B cell (primary cell): ENCODE data around the gene MINDY4B. TPM values are rescaled to one million over a fixed set of nuclear protein-coding genes. Genes with fewer than 3 reads are reported as not detected.
"Not testable (repeated sequence)": the region's sequence is repeated elsewhere in the genome, so short reads cannot be mapped to it uniquely, and the experiment has no call there.

Experiments
- ATAC-seq: fragments of 200-7000 bp; cut with Tn5 transposase; one replicate; pipeline ENCODE4 v1.10.0; 2021; ENCODE audit warnings: low read depth, mild to moderate bottlenecking, moderate number of reproducible peaks, moderate library complexity
- CTCF ChIA-PET: fragments of 350-600 bp; sonication (Branson Sonifier 250); formaldehyde crosslinking; loops from one replicate; lab custom pipeline; 2021; ENCODE audit warnings: antibody characterized with exemption, inconsistent platforms; lab: Charles Lee
- POLR2A ChIA-PET: fragments of 350-600 bp; sonication (Branson Sonifier 250); formaldehyde crosslinking; loops from one replicate; lab custom pipeline; 2021; ENCODE audit warnings: antibody characterized with exemption; lab: Charles Lee
- DNase-seq: peaks from one replicate; pipeline ENCODE4 v3.0.0; 2013
- H2AFZ ChIP-seq: 2 replicates; pipeline ENCODE4 v1.6.1; 2012; ENCODE audit warnings: mild to moderate bottlenecking, low read depth, low read length; ENCODE audit not compliant: insufficient read depth, poor library complexity, severe bottlenecking
- H3K27ac ChIP-seq, 2 donors: 1 replicate in 1 of 2; 2 replicates in 1 of 2; pipeline ENCODE4 v1.5.1; 2012 to 2013; ENCODE audit warnings: low read length in 2 of 2, mild to moderate bottlenecking in 2 of 2, moderate library complexity in 1 of 2
- H3K27me3 ChIP-seq, 4 experiments: fragments of 200-600 bp in 1 of 4; sonication (generic) in 1 of 4; replicated peaks in 1 of 4; 1 replicate in 2 of 4; 2 replicates in 2 of 4; pipeline versions ENCODE4 v1.6.1 to v1.7.0; 2013 to 2016; ENCODE audit warnings: low read length in 3 of 4, mild to moderate bottlenecking in 2 of 4, mixed read lengths in 1 of 4, moderate library complexity in 1 of 4; ENCODE audit not compliant: insufficient read depth in 4 of 4, control insufficient read depth in 3 of 4; ENCODE audit errors: control extremely low read depth in 1 of 4
- H3K36me3 ChIP-seq, 2 experiments: replicated peaks in 1 of 2; 1 replicate in 1 of 2; 2 replicates in 1 of 2; pipeline versions ENCODE4 v1.6.1 to v1.7.1; 2013; ENCODE audit warnings: low read length in 1 of 2; ENCODE audit not compliant: insufficient read depth in 2 of 2, control insufficient read depth in 1 of 2; ENCODE audit errors: control extremely low read depth in 1 of 2, extremely low read depth in 1 of 2
- H3K4me1 ChIP-seq, 2 donors: fragments of 200-600 bp in 1 of 2; sonication (generic) in 1 of 2; 1 replicate in 1 of 2; 2 replicates in 1 of 2; pipeline versions ENCODE4 v1.5.1 to v1.6.1; 2013 to 2017; ENCODE audit warnings: low read length in 2 of 2; ENCODE audit not compliant: control insufficient read depth in 2 of 2, insufficient read depth in 2 of 2
- H3K4me2 ChIP-seq: replicated peaks from 2 replicates; pipeline ENCODE3; 2012; ENCODE audit warnings: mild to moderate bottlenecking, low read depth, low read length; ENCODE audit not compliant: poor library complexity, severe bottlenecking
- H3K4me3 ChIP-seq, 5 experiments: fragments of 200-600 bp in 1 of 5; sonication (generic) in 1 of 5; 1 replicate in 3 of 5; 2 replicates in 2 of 5; pipeline versions ENCODE4 v1.5.1 to v1.7.0; 2011 to 2016; ENCODE audit warnings: low read length in 4 of 5, mild to moderate bottlenecking in 4 of 5, low read depth in 2 of 5, control low read depth in 1 of 5, moderate library complexity in 1 of 5; ENCODE audit not compliant: insufficient read depth in 1 of 5; ENCODE audit errors: control extremely low read depth in 1 of 5, extremely low read depth in 1 of 5
- H3K79me2 ChIP-seq: fragments of 200-600 bp; sonication (generic); one replicate; pipeline ENCODE4 v1.6.0; 2016; ENCODE audit warnings: low read length; ENCODE audit not compliant: control insufficient read depth, insufficient read depth
- H3K9ac ChIP-seq: fragments of 200-600 bp; sonication (generic); 2 replicates; pipeline ENCODE4 v1.6.1; 2017; ENCODE audit warnings: mild to moderate bottlenecking, low read length, moderate library complexity
- H3K9me3 ChIP-seq, 3 donors: one replicate each; pipeline versions ENCODE4 v1.6.1 to v1.7.1; 2013; ENCODE audit warnings: low read length in 2 of 3; ENCODE audit not compliant: control insufficient read depth in 2 of 3, insufficient read depth in 1 of 3; ENCODE audit errors: control extremely low read depth in 1 of 3
- H4K20me1 ChIP-seq: 2 replicates; pipeline ENCODE4 v1.6.0; 2012; ENCODE audit warnings: mild to moderate bottlenecking, low read length; ENCODE audit not compliant: insufficient read depth, control insufficient read depth, poor library complexity, severe bottlenecking
- H3K27ac Mint-ChIP-seq: one replicate; pipeline ENCODE4 v1.8.0; 2021; ENCODE audit warnings: mixed read lengths
- H3K27me3 Mint-ChIP-seq: one replicate; pipeline ENCODE4 v1.8.0; 2021; ENCODE audit warnings: mixed read lengths
- H3K4me1 Mint-ChIP-seq: one replicate; pipeline ENCODE4 v1.8.0; 2021; ENCODE audit warnings: mixed read lengths
- H3K4me3 Mint-ChIP-seq: one replicate; pipeline ENCODE4 v1.8.0; 2021; ENCODE audit warnings: mixed read lengths
- H3K9me3 Mint-ChIP-seq: one replicate; pipeline ENCODE4 v1.8.0; 2022; ENCODE audit warnings: mixed read lengths; ENCODE audit not compliant: insufficient read depth
- CTCF ChIP-seq: fragments of 200-600 bp; IDR thresholded peaks from one replicate; pipeline ENCODE4 v1.8.0; 2022; ENCODE audit warnings: antibody characterized with exemption, mild to moderate bottlenecking
- EZH2 ChIP-seq: IDR thresholded peaks from 2 replicates; pipeline ENCODE4 v1.6.1; 2012; ENCODE audit warnings: borderline replicate concordance, low read depth, mild to moderate bottlenecking, moderate library complexity, low read length; ENCODE audit not compliant: insufficient read depth, poor library complexity, severe bottlenecking
- WGBS: methylation state at CpG from one replicate; pipeline ENCODE4 v1.1.5; 2013; ENCODE audit warnings: missing lambda C conversion rate; ENCODE audit not compliant: insufficient coverage; 5-methylcytosine and 5-hydroxymethylcytosine counted together
- intact Hi-C: fragments of 100-400 bp; cut with micrococcal nuclease; formaldehyde crosslinking; loops from one replicate; pipeline ENCODE4 v1.10.0; 2022
- polyA plus RNA-seq: library from polyadenylated mRNA; depleted of rRNA; stranded (reverse); fragments of >200 nt; gene quantifications from 2 replicates; pipeline ENCODE4 v1.2.3, GENCODE V29; 2012
- total RNA-seq, 2 donors: library from RNA; stranded (reverse); fragments of 120-200 nt in 1 of 2; gene quantifications; 1 replicate in 1 of 2; 2 replicates in 1 of 2; pipeline versions ENCODE4 v1.2.3 to v1.2.4, GENCODE V29; 2013 to 2022

Gene MINDY4B
- total and polyA plus RNA-seq, 2 donors (not counting 1 experiment from before 2014, with no cell fraction given): not detected

GRCh38 chr3:150861851-150862250 lies 43.4 kb downstream of the MINDY4B start:
- Histone ChIP-seq H3K9ac (no peak overlapping the region), H3K4me2 (no peak overlapping the region), H3K27ac (no peak overlapping the region), H3K36me3 (no peaks in the 10 kb centered on the region), H2AFZ (no peak overlapping the region), H3K4me1 (no peaks in the 10 kb centered on the region), H3K4me3 (no peak overlapping the region), H4K20me1 (no peaks in the 10 kb centered on the region), H3K27me3 (no peaks in the 10 kb centered on the region), H3K79me2 (no peaks in the 10 kb centered on the region), H3K9me3 (no peaks in the 10 kb centered on the region)
- no peaks in the 10 kb centered on the region for H3K9me3 Mint-ChIP-seq
- H3K4me1 Mint-ChIP-seq: peaks cover 3% of the 10 kb centered on the region
- WGBS: 92% methylated on average over 2 of the region's 2 CpGs
- ChIA-PET POLR2A (no interaction called here), CTCF (interaction anchor here (3.9 kb wide), 1 partner anchor 141 kb away, joined by 70 read pairs; no protein-coding TSS in a partner anchor)
- TF ChIP-seq EZH2 (no peak), CTCF (no peak)
- H3K4me3 Mint-ChIP-seq: no peak overlapping the region
- DNase-seq: no peak
- H3K27me3 Mint-ChIP-seq: peaks cover 21% of the 10 kb centered on the region
- H3K27ac Mint-ChIP-seq: no peak overlapping the region
- no peak for ATAC-seq
- intact Hi-C loops: no loop called here

- WGBS: 94% methylated on average over 8 of the region's 8 CpGs
These were observed 47.3 kb downstream of the MINDY4B start for GRCh38 chr3:150857936-150858335.

More at GRCh38 chr3:150857936-150858335, 47.3 kb downstream of the MINDY4B start:
- H3K4me1 ChIP-seq, H3K4me1 Mint-ChIP-seq, H3K27me3 ChIP-seq, H2AFZ ChIP-seq, DNase-seq, H3K9ac ChIP-seq, H3K79me2 ChIP-seq, H3K4me3 Mint-ChIP-seq, H3K4me2 ChIP-seq, intact Hi-C loops, H3K9me3 Mint-ChIP-seq, POLR2A ChIA-PET, ATAC-seq, CTCF ChIA-PET, H3K27ac Mint-ChIP-seq, H4K20me1 ChIP-seq, H3K9me3 ChIP-seq, H3K27ac ChIP-seq, H3K4me3 ChIP-seq, H3K36me3 ChIP-seq: not testable (repeated sequence)
- peaks cover 25% of the 10 kb centered on the region for H3K27me3 Mint-ChIP-seq
